Measurements from ENCODE around the gene POLG. TPM values are rescaled to one million over a fixed set of nuclear protein-coding genes. Genes with fewer than 3 reads are reported as not detected.

POLG gene
- polyA plus RNA-seq (2011; rRNA removed) (24.1 and 34.0 TPM in 2 replicates), polyA plus RNA-seq (2017; fragmentation: RNase III; extraction: RNeasy Plus Mini Kit Qiagen cat#74134 plus additional on column Dnase treatment) (47.8 to 50.2 TPM (median 50.0 TPM) in 3 replicates), polyA minus RNA-seq (2011; rRNA and poly(A)+ RNA removed) (46.5 and 54.1 TPM in 2 replicates)
- 34.4 and 38.1 TPM in 2 replicates for polyA plus RNA-seq (2012; cell fraction: cytosol; rRNA removed)
- polyA plus RNA-seq (2012; cell fraction: nucleus; rRNA removed) = 159 and 165 TPM in 2 replicates

GRCh38 chr15:89334510-89335297 is at the start of gene POLG:
TSS of gene POLG (minus strand) at chr15:89334824. CDS start at chr15:89333754, 1,070 bp downstream.
- POLR2A ChIA-PET = interaction anchor here (0.6 to 1.6 kb wide), 7 partner anchors 10 to 489 kb away, joined by 3 to 6 read pairs (median 3); partner anchors contain the start of gene FANCI
- Histone ChIP-seq H3K27ac (peak within 1 kb of the TSS; percentile 89 to 95), H3K9me3 (no peaks in the 10 kb centered on the region), H3K4me1 (peaks cover 37% of the 10 kb centered on the region), H3K4me2 (peak within 1 kb of the TSS; percentile 83), H3K4me3 (peak within 1 kb of the TSS; percentile 68)
- CTCF ChIA-PET = interaction anchor here (1.2 to 34.7 kb wide), 5 partner anchors 11 to 128 kb away, joined by 3 to 593 read pairs (median 29); no protein-coding TSS in a partner anchor
- WGBS (ENCODE audit: missing lambda C conversion rate) = 0% methylated on average over 40 of the region's 85 CpGs
- peak; percentile 96 to 100 for DNase-seq (ENCODE audit: low read depth in 1 of 2, low spot score in 1 of 2)
- FAIRE-seq = peak; percentile 84
- ATAC-seq = peak; percentile 80 to 94
- TF ChIP-seq ZC3H11A (IDR thresholded peaks at IDR 0.05) = no peak
- TF ChIP-seq, protein P1, sequence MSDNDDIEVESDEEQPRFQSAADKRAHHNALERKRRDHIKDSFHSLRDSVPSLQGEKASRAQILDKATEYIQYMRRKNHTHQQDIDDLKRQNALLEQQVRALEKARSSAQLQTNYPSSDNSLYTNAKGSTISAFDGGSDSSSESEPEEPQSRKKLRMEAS (IDR thresholded peaks at IDR 0.05) = peak; percentile 93
- TF ChIP-seq, protein P2, sequence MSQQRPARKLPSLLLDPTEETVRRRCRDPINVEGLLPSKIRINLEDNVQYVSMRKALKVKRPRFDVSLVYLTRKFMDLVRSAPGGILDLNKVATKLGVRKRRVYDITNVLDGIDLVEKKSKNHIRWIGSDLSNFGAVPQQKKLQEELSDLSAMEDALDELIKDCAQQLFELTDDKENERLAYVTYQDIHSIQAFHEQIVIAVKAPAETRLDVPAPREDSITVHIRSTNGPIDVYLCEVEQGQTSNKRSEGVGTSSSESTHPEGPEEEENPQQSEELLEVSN (IDR thresholded peaks at IDR 0.05; ENCODE audit: borderline replicate concordance, low read depth) = no peak; the same call in none of the 2 replicates
- TF ChIP-seq CBX2 (IDR thresholded peaks at IDR 0.05; ENCODE audit: borderline replicate concordance, low read depth) = no peak
- peak; percentile 53; the same call in 1 of the 2 replicates for TF ChIP-seq FOXS1 (CRISPR knock-in tag; IDR thresholded peaks at IDR 0.05)
- TF ChIP-seq JUN (IDR thresholded peaks at IDR 0.05) = peak; percentile 84 to 99; a peak in 4 of 5 replicates
- TF ChIP-seq EHMT2 (IDR thresholded peaks at IDR 0.05; ENCODE audit: low read depth) = no peak
- TF ChIP-seq BHLHE40 (IDR thresholded peaks at IDR 0.05; ENCODE audit: low read depth, low read length) = peak; percentile 95
- 0 out of 2 replicates have a peak, but pooled peaks have one; percentile 16 for TF ChIP-seq RARB (CRISPR knock-in tag; IDR thresholded peaks at IDR 0.05)
- no peak for TF ChIP-seq ZNF302 (CRISPR knock-in tag; IDR thresholded peaks at IDR 0.05)
- TF ChIP-seq HES2 (IDR thresholded peaks at IDR 0.05) = no peak
- TF ChIP-seq EHF (CRISPR knock-in tag; IDR thresholded peaks at IDR 0.05) = no peak
- 0 out of 2 replicates have a peak, but pooled peaks have one; percentile 38 for TF ChIP-seq TFCP2L1 (CRISPR knock-in tag; IDR thresholded peaks at IDR 0.05)
- no peak for TF ChIP-seq RCOR1 (IDR thresholded peaks at IDR 0.05; ENCODE audit: low read depth, low read length)
- no peak for TF ChIP-seq MAFK (IDR thresholded peaks at IDR 0.05; ENCODE audit: partially characterized antibody)
- TF ChIP-seq POLR2A (IDR thresholded peaks at IDR 0.05; ENCODE audit: low read length) = peak; percentile 99
- peak; percentile 99 for TF ChIP-seq SREBF2 (IDR thresholded peaks at IDR 0.05)
- no peak for TF ChIP-seq FOSB (CRISPR knock-in tag; IDR thresholded peaks at IDR 0.05)
- TF ChIP-seq, protein P3, sequence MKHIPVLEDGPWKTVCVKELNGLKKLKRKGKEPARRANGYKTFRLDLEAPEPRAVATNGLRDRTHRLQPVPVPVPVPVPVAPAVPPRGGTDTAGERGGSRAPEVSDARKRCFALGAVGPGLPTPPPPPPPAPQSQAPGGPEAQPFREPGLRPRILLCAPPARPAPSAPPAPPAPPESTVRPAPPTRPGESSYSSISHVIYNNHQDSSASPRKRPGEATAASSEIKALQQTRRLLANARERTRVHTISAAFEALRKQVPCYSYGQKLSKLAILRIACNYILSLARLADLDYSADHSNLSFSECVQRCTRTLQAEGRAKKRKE (CRISPR knock-in tag; IDR thresholded peaks at IDR 0.05; ENCODE audit: low read depth) = no peak
- TF ChIP-seq, protein P4, sequence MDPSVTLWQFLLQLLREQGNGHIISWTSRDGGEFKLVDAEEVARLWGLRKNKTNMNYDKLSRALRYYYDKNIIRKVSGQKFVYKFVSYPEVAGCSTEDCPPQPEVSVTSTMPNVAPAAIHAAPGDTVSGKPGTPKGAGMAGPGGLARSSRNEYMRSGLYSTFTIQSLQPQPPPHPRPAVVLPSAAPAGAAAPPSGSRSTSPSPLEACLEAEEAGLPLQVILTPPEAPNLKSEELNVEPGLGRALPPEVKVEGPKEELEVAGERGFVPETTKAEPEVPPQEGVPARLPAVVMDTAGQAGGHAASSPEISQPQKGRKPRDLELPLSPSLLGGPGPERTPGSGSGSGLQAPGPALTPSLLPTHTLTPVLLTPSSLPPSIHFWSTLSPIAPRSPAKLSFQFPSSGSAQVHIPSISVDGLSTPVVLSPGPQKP (IDR thresholded peaks at IDR 0.05; ENCODE audit: low read depth, low read length) = no peak
- TF ChIP-seq, protein P5, sequence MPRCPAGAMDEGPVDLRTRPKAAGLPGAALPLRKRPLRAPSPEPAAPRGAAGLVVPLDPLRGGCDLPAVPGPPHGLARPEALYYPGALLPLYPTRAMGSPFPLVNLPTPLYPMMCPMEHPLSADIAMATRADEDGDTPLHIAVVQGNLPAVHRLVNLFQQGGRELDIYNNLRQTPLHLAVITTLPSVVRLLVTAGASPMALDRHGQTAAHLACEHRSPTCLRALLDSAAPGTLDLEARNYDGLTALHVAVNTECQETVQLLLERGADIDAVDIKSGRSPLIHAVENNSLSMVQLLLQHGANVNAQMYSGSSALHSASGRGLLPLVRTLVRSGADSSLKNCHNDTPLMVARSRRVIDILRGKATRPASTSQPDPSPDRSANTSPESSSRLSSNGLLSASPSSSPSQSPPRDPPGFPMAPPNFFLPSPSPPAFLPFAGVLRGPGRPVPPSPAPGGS (IDR thresholded peaks at IDR 0.05) = peak; percentile 98
- TF ChIP-seq, protein P6, sequence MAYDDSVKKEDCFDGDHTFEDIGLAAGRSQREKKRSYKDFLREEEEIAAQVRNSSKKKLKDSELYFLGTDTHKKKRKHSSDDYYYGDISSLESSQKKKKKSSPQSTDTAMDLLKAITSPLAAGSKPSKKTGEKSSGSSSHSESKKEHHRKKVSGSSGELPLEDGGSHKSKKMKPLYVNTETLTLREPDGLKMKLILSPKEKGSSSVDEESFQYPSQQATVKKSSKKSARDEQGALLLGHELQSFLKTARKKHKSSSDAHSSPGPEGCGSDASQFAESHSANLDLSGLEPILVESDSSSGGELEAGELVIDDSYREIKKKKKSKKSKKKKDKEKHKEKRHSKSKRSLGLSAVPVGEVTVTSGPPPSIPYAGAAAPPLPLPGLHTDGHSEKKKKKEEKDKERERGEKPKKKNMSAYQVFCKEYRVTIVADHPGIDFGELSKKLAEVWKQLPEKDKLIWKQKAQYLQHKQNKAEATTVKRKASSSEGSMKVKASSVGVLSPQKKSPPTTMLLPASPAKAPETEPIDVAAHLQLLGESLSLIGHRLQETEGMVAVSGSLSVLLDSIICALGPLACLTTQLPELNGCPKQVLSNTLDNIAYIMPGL (CRISPR knock-in tag; IDR thresholded peaks at IDR 0.05; ENCODE audit: borderline replicate concordance) = peak; percentile 99
- TF ChIP-seq MAZ (IDR thresholded peaks at IDR 0.05; ENCODE audit: borderline replicate concordance, low read depth, low read length) = no peak; the same call in 1 of the 2 replicates
- no peak for TF ChIP-seq FOSL2 (IDR thresholded peaks at IDR 0.05)
- peak; percentile 56 for TF ChIP-seq FOSL2 (CRISPR knock-in tag; IDR thresholded peaks at IDR 0.05)
- no peak for TF ChIP-seq NPAS2 (CRISPR knock-in tag; IDR thresholded peaks at IDR 0.05; ENCODE audit: borderline replicate concordance)
- TF ChIP-seq EP300 (IDR thresholded peaks at IDR 0.05) = no peak
- no peak for TF ChIP-seq JUNB (IDR thresholded peaks at IDR 0.05)
- TF ChIP-seq RFX5 (IDR thresholded peaks at IDR 0.05) = peak; percentile 29
- TF ChIP-seq POLR2AphosphoS2 (conservative IDR thresholded peaks at IDR 0.05; ENCODE audit: low read length) = no peak
- TF ChIP-seq ZFP36 (IDR thresholded peaks at IDR 0.05; ENCODE audit: borderline replicate concordance, partially characterized antibody) = no peak
- TF ChIP-seq PHF8 (IDR thresholded peaks at IDR 0.05; ENCODE audit: borderline replicate concordance, low read depth) = peak; percentile 100
- no peak for TF ChIP-seq HOXA7 (CRISPR knock-in tag; IDR thresholded peaks at IDR 0.05)
